SU-DHL-6 (cell line): ENCODE results near the gene PLEKHA5.

Experiments used
- H2AFZ ChIP-seq: fragments of 200-600 bp; sonication (generic); 2 replicates; pipeline ENCODE4 v1.6.1; 2014; ENCODE audit warnings: low read depth, mild to moderate bottlenecking, moderate library complexity, mixed read lengths, antibody characterized with exemption, low read length; ENCODE audit not compliant: severe bottlenecking
- H3F3A ChIP-seq: fragments of 200-600 bp; shearing (Covaris generic); 2 replicates; pipeline ENCODE4 v1.6.0; 2016; ENCODE audit warnings: antibody characterized with exemption, mild to moderate bottlenecking; ENCODE audit not compliant: insufficient read depth
- H3K27ac ChIP-seq: fragments of 200-600 bp; sonication (generic); 2 replicates; pipeline ENCODE4 v1.5.1; 2016; ENCODE audit warnings: low read depth, mild to moderate bottlenecking, low read length, moderate library complexity, mixed read lengths
- H3K27me3 ChIP-seq: fragments of 200-600 bp; sonication (generic), shearing (Covaris generic); 2 replicates; pipeline ENCODE4 v1.6.0; 2014; ENCODE audit warnings: mild to moderate bottlenecking, low read length
- H3K36me3 ChIP-seq: fragments of 200-600 bp; sonication (generic); 2 replicates; pipeline ENCODE4 v1.6.1; 2014; ENCODE audit warnings: mild to moderate bottlenecking, low read length, mixed read lengths
- H3K4me2 ChIP-seq: fragments of 300-600, 200-600 bp; shearing (Covaris generic), sonication (generic); 2 replicates; pipeline ENCODE4 v1.6.0; 2014; ENCODE audit warnings: low read length, low read depth, mild to moderate bottlenecking; ENCODE audit not compliant: poor library complexity, severe bottlenecking
- H3K4me3 ChIP-seq: fragments of 200-600 bp; sonication (generic); 2 replicates; pipeline ENCODE4 v1.5.1; 2014; ENCODE audit warnings: antibody characterized with exemption, low read length, mild to moderate bottlenecking, mixed read lengths; ENCODE audit not compliant: insufficient read depth, poor library complexity, severe bottlenecking
- H3K79me2 ChIP-seq: fragments of 200-600 bp; sonication (generic); 2 replicates; pipeline ENCODE4 v1.6.1; 2014; ENCODE audit warnings: mild to moderate bottlenecking, low read length, moderate library complexity; ENCODE audit not compliant: insufficient read depth
- H3K9ac ChIP-seq: fragments of 200-600 bp; sonication (generic); 2 replicates; pipeline ENCODE4 v1.7.0; 2014; ENCODE audit warnings: mild to moderate bottlenecking, low read length
- H3K9me2 ChIP-seq: fragments of 200-600 bp; sonication (generic); replicated peaks from 2 replicates; pipeline ENCODE4 v1.6.1; 2014; ENCODE audit warnings: low read length; ENCODE audit not compliant: insufficient read depth
- H3K9me3 ChIP-seq: fragments of 200-600 bp; sonication (generic); 2 replicates; pipeline ENCODE4 v1.6.1; 2014; ENCODE audit warnings: low read length, mixed read lengths; ENCODE audit not compliant: insufficient read depth
- H4K20me1 ChIP-seq: fragments of 200-600 bp; sonication (generic); 2 replicates; pipeline ENCODE4 v1.6.1; 2014; ENCODE audit warnings: low read depth, mild to moderate bottlenecking, antibody characterized with exemption, low read length, moderate library complexity, mixed read lengths
- EZH2phosphoT487 ChIP-seq: fragments of 200-600 bp; sonication (generic), shearing (Covaris generic); conservative IDR thresholded peaks from 2 replicates; pipeline ENCODE4 v1.6.1; 2018; ENCODE audit warnings: mild to moderate bottlenecking, antibody characterized with exemption, low read length, moderate library complexity, mixed read lengths
- TF ChIP-seq, protein P1 (sequence below): fragments of 200-600 bp; sonication (generic); IDR thresholded peaks from one replicate; pipeline ENCODE4 v1.5.1; 2017; ENCODE audit warnings: antibody characterized with exemption, mild to moderate bottlenecking, low read length, moderate library complexity; ENCODE audit not compliant: insufficient read depth, poor library complexity, severe bottlenecking

Gene PLEKHA5

DNA sequence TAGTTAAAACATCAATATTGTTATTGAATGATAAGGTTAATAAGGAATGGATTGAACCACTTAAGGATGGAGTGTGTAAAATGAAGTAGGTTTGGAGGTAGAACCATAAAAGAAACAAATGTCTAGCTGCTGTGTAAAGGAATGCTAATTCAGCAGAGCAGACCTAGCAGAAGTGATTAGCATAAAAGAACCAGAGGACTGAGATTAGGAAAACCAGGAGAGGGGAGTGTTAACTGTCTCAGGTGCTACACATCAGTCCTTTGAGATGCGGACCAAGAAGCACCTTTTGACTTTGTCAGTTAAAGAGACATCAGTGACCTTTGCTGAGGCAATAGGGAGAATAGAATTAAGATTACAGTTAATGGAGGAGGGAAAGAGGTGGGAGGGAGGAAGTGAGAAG lies 84.5 kb downstream of the PLEKHA5 start:
- Histone ChIP-seq H3K27ac (no peak overlapping the region), H3K4me2 (no peak overlapping the region), H3K36me3 (no peaks in the 10 kb centered on the region), H3K9me3 (no peaks in the 10 kb centered on the region), H3K9ac (no peak overlapping the region), H3K9me2 (no peaks in the 10 kb centered on the region), H3F3A (no peaks in the 10 kb centered on the region), H3K4me3 (no peak overlapping the region), H4K20me1 (no peaks in the 10 kb centered on the region), H3K27me3 (no peaks in the 10 kb centered on the region), H2AFZ (no peak overlapping the region), H3K79me2 (no peaks in the 10 kb centered on the region)
- TF ChIP-seq, protein P1, sequence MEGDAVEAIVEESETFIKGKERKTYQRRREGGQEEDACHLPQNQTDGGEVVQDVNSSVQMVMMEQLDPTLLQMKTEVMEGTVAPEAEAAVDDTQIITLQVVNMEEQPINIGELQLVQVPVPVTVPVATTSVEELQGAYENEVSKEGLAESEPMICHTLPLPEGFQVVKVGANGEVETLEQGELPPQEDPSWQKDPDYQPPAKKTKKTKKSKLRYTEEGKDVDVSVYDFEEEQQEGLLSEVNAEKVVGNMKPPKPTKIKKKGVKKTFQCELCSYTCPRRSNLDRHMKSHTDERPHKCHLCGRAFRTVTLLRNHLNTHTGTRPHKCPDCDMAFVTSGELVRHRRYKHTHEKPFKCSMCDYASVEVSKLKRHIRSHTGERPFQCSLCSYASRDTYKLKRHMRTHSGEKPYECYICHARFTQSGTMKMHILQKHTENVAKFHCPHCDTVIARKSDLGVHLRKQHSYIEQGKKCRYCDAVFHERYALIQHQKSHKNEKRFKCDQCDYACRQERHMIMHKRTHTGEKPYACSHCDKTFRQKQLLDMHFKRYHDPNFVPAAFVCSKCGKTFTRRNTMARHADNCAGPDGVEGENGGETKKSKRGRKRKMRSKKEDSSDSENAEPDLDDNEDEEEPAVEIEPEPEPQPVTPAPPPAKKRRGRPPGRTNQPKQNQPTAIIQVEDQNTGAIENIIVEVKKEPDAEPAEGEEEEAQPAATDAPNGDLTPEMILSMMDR = no peak
- no peak for TF ChIP-seq EZH2phosphoT487

DNA sequence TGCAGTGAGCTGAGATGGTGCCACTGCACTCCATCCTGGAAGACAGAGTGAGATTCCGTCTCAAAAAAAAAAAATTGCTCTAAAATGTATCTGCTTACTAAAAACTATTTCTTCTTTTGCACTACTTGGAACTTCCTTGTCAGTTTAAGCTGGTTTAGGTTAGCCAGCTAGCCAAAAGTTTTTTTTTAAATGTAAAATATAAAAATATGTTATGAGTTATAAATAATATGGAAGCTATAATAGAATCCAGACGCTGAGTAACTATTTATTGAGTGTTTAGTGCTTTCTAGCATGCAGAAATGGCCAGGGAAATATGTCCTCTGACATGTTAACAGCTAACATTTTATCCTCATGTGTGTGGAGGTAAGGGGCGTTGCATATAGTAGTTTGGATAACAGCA lies 85.6 kb downstream of the PLEKHA5 start:
- no peak for TF ChIP-seq EZH2phosphoT487
- TF ChIP-seq, protein P1 = no peak
- no peak overlapping the region for H3K4me2 ChIP-seq

GRCh38 chr12:19217446-19217845 lies 87.9 kb downstream of the PLEKHA5 start:
- Histone ChIP-seq H2AFZ (no peak overlapping the region), H3K9me3 (no peaks in the 10 kb centered on the region), H3K9me2 (no peaks in the 10 kb centered on the region), H4K20me1 (no peaks in the 10 kb centered on the region), H3K4me2 (no peak overlapping the region), H3K79me2 (no peaks in the 10 kb centered on the region), H3K9ac (no peak overlapping the region), H3K36me3 (no peaks in the 10 kb centered on the region), H3F3A (no peaks in the 10 kb centered on the region), H3K4me3 (no peak overlapping the region), H3K27me3 (no peaks in the 10 kb centered on the region), H3K27ac (no peak overlapping the region)
- TF ChIP-seq, protein P1 = no peak
- no peak for TF ChIP-seq EZH2phosphoT487

More for the DNA sequence above, 85.6 kb downstream of the PLEKHA5 start:
- H3K36me3 ChIP-seq = no peaks in the 10 kb centered on the region
- no peaks in the 10 kb centered on the region for H3K9me2 ChIP-seq
- H3K9ac ChIP-seq = no peak overlapping the region
- no peak overlapping the region for H2AFZ ChIP-seq
- H3K79me2 ChIP-seq = no peaks in the 10 kb centered on the region
- no peaks in the 10 kb centered on the region for H3F3A ChIP-seq
- H3K9me3 ChIP-seq = no peaks in the 10 kb centered on the region
- no peaks in the 10 kb centered on the region for H4K20me1 ChIP-seq
- no peak overlapping the region for H3K27ac ChIP-seq
- H3K4me3 ChIP-seq = no peak overlapping the region
- no peaks in the 10 kb centered on the region for H3K27me3 ChIP-seq

GRCh38 chr12:19220205-19220604 lies 90.7 kb downstream of the PLEKHA5 start:
- H2AFZ ChIP-seq = no peak overlapping the region
- H3K27me3 ChIP-seq = no peaks in the 10 kb centered on the region
- H3K36me3 ChIP-seq = no peaks in the 10 kb centered on the region
- H3K79me2 ChIP-seq = no peaks in the 10 kb centered on the region
- no peaks in the 10 kb centered on the region for H3K9me3 ChIP-seq
- no peak overlapping the region for H3K27ac ChIP-seq
- no peak overlapping the region for H3K4me3 ChIP-seq
- no peak overlapping the region for H3K9ac ChIP-seq
- TF ChIP-seq EZH2phosphoT487 = no peak
- TF ChIP-seq, protein P1 = no peak
- no peaks in the 10 kb centered on the region for H3F3A ChIP-seq
- no peak overlapping the region for H3K4me2 ChIP-seq
- H3K9me2 ChIP-seq = no peaks in the 10 kb centered on the region
- H4K20me1 ChIP-seq = no peaks in the 10 kb centered on the region
